Measurements from ENCODE around the gene TNFRSF1A.
"Not testable (repeated sequence)": the region's sequence is repeated elsewhere in the genome, so short reads cannot be mapped to it uniquely, and the experiment has no call there.

Gene TNFRSF1A

DNA sequence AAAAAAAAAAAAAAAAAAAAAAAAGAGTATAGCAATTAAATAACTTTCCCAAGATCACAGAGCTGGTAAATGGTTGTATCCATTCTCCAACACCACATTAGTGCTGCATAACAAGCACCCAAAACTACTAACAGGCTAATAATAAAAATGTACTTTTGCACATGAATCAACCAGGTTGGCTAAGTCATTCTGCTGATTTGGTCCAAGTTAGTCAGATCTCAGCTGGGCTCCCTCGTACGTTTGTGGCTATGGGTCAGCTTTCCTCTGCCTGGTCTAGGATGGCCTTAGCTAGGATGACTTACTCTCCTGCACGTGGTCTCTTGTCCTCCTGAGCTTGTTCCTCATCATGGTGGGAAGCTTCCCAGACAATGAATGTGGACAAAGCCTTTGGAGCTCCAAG lies 39.3 kb downstream of the TNFRSF1A start:
- no peak for DNase-seq

DNA sequence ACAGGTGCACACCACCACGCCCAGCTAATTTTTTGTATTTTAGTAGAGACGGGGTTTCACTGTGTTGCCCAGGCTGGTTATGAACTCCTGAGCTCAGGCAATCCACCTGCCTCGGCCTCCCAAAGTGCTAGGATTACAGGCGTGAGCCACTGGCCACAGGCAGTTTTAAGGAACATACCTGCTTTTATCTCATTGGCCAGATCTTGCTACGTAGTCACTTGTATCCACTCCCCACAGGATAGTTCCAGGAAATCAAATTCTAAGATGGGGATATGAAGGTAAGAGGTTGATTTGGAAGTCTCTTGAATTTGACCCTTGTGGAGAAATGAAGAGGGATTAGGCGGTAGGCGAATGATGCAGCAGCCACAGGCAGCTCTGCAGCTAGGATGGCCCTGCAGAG lies 40.2 kb downstream of the TNFRSF1A start:
- DNase-seq: no peak

DNA sequence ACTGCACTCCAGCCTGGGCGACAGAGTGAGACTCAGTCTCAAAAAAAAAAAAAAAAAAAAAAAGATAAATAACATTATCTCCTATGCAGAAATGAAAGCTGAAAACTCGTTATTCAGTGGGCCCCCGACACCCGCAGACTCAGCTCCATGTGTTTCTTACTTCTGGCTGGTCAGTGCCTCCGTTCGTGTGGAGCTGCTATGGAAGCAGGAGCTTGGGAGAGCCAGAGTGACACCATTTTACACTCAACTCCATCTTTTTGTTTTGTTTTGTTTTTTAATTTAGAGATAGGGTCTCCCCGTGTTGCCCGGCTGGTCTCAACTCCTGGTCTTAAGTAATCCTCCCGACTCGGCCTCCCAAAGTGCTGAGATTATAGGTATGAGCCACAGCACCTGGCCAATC lies 44.7 kb downstream of the TNFRSF1A start:
- no peak for DNase-seq

DNA sequence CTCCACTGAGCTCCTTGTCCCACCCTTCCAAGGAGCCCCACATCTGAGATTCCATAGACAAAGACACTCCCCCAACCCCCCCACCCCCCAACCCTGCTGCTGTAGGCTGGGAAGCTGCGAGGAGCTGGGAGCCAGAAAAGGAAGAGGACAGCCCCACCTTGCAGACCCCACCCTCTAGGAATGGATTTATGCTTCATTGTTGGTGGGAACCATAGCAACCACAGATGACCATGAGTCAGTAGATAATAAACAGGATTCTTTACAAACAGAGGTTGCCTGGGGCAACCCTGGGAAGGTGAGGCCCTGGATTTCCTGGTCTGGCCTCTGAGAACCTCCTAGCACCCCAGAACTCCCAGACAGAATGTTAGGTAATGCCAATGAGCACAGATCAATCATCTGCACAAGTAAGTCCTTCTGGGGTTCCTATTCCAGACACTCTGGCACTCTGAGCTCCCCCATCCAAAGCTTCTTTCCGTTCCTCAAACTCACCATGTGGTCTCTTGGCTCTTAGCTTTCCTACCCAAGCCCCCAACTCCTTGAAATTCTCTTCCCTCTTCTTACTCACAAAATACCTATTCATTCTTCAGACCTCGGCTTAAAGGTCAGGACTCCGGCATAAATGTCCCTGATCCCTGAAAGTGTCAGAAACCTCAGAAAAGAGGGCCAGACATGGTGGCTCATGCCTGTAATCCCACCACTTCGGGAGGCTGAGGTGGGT lies 46.6 kb downstream of the TNFRSF1A start:
- no peak for DNase-seq

DNA sequence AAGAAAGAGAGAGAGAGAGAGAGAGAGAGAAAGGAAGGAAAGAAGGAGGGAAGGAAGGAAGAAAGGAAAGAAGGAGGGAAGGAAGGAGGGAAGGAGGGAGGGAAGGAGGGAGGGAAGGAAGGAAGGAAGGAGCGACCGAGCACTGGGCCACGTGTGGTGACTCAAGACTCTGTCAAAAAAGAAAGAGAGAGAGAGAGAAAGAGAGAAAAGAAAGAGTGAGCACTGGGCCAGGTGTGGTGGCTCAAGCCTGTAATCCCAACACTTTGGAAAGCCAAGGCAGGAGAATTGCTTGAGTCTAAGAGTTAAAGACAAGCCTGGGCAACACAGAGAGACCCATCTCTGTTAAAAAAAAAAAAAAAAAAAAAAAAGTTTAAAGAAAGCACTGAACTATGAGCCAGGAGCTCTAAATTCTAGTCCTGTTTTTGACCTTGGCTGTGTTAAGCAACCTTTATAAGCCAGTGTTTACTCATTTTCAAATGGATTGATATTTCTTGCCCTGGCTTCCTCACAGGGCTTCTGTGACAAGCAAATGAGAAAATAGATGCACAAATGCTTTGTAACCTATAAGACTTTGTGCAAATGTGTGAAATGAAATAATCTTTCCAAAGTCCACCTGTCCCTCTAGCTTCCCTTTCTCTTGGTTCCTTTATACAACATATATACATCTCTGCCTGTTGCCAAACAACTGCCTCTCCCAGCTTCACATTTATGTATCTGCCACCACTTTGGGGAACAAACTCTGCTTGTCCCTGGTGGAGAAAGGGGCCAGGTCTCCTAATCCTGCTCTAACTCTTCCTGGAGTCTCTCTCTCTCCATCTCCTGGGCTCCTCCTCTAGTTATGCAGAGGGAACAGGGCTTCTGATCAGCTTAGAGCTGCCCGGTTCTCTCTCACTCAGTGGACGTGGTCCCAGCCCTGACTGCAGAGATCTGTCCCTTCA lies 47.5 kb downstream of the TNFRSF1A start:
- DNase-seq: no peak

DNA sequence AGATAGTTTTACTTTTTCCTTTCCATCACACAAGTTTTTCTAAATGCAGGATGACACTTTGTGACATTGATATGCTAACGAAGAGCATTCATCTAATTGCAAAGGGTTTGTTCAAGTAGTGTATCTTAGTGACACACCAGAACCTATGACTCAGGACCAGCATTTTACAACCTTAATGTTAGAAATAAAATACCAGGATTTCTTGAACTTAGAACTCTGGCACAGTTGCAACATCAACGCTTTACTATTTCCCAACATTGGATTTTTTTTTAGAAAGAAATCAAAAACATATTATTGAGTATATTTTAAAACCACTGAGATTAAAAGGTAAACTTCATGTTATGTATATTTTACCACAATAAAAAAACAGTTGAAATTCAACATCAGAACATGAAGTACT lies 49.3 kb downstream of the TNFRSF1A start:
- no peak for DNase-seq

DNA sequence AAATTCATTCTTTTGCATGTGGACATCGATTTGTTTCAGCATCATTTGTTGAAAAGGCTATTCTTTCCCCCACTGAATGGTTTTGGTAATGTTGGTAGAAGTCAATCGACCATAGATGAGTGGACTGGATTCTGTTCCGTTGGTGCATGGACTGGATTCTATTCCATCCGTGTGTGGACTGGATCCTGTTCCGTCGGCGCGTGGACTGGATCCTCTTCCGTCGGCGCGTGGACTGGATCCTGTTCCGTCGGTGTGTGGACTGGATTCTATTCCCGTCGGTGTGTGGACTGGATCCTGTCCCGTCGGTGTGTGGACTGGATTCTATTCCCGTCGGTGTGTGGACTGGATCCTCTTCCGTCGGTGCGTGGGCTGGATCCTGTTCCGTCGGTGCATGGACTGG lies 52.0 kb downstream of the TNFRSF1A start:
- not testable (repeated sequence) for DNase-seq

DNA sequence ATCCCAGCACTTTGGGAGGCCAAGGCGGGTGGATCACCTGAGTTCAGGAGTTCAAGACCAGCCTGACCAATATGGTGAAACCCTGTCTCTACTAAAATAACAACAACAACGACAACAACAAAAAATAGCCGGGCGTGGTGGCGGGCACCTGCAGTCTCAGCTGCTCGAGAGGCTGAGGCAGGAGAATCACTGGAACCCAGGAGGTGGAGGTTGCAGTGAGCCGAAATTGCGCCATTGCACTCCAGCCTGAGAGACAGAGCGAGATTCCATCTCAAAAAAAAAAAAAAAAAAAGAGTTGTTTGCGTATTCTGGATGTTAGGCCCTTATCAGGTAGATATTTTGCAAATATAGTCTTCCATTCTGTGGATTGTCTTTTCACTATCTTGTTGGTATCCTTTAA lies 52.8 kb downstream of the TNFRSF1A start:
- DNase-seq: not testable (repeated sequence)

DNA sequence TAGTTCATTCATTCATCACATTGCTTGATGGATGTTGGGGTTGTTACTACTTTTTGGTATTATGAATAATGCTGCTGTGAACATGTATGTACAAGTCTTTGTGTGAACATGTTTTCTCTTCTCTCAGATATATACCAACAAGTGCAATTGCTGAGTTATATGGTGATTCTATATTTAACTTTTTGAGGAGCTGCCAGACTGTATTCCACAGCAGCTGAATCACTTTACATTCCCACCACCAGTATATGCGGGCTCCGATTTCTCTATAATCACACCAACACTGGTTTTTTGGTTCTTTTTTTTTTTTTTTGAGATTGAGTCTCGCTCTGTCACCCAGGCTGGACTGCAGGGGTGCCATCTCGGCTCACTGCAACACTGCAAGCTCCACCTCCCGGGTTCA lies 53.6 kb downstream of the TNFRSF1A start:
- DNase-seq: no peak

DNA sequence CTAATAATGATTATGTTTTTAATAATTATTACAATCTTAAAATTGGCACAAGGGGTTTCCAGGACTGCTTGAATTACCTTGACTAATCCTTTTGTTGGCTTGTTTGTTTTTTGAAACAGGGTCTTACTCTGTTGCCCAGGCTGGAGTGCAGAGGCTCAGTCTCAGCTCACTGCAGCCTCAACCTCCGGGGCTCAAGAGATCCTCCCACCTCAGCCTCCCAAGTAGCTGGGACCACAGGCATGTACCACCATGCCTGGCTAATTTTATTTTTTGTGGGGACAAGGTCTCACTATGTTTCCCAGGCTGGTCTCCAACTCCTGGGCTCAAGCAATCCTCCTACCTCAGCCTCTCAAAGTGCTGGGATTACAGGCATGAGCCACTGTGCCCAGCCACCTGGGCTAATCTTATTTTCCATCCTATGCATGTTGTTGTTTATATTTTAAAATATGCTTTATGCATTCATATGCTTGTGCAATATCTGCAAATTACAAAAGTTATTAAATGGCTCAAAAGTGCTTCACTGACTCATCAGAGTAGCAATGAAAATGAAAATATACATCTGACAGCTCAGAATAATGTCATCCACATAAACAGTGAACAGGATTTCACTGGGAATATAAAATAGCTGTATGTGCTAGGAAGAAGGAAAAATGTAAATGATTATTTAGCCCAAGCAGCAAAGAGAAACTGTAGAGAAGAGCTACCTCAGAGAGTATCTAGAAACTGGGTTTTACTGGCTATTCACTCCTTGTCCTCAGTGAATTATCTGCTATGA lies 56.2 kb downstream of the TNFRSF1A start:
- DNase-seq: no peak

DNA sequence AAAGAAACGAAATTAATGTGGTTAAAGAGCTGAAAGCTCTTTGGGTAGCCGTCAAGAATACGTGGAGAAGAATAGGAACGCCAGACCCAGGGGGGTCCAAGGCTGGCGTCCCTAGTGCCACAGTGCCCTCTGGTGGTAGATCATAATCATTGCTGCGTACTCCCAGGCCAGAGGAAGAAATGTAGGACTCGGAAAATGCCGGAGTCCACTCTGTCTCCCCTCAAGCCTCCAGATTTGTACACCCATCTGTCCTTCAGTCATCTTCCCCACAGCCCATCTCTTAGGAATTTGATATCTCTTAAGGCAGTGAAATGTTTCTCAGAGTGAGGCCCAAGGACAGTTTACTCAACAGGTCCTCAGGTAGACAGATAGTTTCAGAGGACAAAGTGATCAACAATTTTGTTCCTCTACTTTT lies 56.8 kb downstream of the TNFRSF1A start:
- no peak for DNase-seq

DNA sequence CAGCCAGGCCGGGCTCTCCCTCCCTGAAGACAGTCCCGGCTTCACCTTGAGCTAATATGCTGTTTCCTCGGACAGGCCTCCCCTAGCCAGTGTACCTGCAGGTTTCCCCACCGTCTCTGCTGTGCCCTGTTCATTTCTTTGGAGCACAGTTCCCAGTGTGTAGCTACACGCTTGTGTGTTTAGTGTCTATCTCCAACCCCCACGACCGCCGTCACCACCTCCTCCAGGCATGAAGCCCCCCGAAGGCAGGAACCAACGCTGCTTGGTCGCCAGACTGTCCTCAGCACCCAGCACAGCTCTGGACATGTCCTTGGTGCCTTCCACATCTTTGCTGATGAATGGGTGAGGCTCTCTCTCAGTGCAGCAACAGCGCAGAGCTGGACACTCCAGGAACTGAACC lies 57.6 kb downstream of the TNFRSF1A start:
- no peak for DNase-seq

DNA sequence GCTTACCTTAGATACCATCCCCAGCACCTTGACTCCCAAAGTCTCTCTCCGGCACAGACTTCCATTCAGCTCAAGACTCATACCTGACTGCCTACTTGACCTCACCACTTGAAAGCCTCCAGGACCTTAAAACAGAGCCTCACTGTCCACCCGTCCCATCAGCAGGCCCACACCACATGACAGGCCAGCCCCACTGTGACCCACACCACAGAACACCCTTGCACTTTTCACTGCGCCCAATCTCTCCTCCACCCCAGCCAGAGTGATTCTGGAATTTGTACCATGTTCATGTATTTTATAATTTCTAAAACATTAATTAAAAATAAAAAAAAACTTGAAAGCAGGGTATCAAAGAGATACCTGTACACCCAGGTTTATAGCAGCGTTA lies 59.4 kb downstream of the TNFRSF1A start:
- no peak for DNase-seq

DNA sequence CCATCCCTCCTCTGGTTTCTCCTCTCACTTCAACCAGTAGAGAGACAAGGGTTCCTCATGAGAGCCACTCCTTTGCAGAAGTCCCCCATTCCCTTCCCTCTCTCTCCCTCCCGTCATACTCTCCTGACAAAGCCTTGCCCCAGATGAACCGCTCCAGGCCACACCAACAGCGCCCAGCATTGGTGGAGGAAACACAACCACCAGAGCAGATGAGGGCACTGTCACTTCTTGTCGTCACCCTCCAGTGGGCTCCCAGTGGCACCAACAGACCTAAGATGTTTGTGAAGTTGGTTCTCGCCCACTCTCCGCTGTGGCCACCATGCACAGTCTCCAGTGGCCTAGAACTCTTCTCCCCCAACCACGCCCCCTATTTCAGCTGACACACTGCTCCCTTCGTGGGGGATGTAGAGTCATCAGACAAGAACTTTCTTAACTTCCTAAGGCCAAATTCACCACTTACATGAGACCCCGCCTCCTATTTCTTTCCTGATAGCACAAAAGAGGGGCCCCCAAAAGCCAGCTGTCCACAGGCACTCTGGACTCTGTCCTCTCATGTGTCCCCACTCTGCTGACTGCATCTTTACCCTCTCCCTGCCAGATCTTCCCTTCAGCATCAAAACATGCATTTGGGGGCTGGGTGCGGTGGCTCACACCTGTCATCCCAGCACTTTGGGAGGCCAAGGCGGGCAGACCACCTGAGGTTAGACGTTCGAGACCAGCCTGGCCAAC lies 60.6 kb downstream of the TNFRSF1A start:
- DNase-seq: no peak

DNA sequence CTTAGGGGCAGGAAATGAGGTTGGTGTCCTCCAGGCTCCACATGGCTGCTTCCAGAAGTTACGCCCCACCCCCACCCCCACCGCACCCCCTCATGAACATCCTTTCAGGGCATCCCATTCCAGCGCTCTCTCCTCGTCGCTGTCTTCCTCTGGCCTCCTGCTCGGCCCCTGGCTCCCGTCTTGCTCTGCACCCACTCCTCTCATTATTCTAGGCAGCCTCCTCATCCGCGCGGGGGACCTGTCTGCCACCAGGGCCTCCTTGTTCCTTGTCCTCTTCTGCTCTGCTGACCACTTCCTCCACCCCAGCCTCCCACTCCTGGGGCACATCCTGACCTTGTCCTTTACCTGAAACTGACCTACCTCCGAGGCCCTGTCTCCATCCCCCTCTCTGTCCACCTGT lies 61.2 kb downstream of the TNFRSF1A start:
- no peak for DNase-seq

DNA sequence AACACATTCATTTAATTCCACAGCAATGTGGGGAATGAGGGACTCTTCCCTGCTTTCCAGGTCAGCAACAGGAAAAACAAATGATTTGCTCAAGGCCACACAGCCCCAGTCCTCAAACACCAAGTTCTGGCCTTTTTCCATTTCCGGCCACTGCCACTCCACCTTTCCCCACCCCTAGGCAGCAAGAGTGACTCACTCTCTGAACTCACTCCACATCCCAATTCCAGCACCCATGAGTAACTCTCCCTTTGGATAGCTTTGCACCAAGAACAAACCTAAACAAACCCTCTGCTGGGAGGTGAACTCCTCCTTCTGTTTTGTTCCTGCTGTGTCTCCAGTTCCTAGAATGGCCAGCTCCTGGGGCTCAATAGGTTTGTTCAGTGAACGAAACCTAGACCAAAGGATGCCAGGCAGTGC lies 61.8 kb downstream of the TNFRSF1A start:
- DNase-seq: no peak

DNA sequence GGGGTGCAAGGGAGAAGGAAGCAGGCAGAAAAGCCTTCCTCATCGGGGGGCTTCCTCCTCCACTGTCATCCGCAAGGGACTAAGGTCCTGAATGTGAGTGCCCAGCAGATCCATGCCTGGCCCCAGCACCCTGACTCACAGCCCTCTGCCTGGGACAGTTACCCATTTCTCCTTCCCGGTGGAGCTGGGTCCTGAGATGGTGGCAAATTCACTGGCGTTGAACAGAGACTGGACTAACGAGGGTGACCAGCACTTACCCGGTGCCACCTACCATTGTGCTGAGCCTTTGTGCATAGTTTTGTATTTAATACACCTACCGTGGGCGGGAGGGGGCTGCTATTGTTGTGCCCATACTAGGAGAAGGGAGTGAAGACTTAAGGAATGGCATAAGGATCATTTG lies 62.2 kb downstream of the TNFRSF1A start:
- DNase-seq: no peak

DNA sequence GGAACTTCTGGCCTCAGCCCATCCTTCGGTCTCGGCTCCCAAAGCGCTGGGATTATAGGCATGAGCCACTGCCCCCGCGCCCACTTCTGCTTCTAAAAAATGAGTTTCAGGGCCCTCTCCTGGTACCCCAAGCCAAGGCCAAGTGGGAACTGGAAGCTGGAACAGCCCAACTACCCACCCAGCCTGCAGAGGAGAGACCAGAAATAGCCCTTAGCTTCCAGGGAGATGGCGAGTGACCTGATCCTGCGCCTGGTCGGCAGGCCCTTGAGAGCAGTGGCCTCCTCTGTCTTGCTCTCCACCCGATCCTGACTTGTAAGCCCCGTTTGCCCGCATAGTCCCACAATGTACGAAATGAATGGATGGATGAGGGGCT lies 62.6 kb downstream of the TNFRSF1A start:
- DNase-seq: no peak
